ENCODE measurements around the gene SLC38A6. TPM values are rescaled to one million over a fixed set of nuclear protein-coding genes. Genes with fewer than 3 reads are reported as not detected.

SLC38A6 gene
- total and polyA plus RNA-seq, 9 of the 15 experiments (the other 6 are each of a cell fraction or from before 2014, with no cell fraction given), result 9.8 to 40.3 (median 17.6) TPM

DNA sequence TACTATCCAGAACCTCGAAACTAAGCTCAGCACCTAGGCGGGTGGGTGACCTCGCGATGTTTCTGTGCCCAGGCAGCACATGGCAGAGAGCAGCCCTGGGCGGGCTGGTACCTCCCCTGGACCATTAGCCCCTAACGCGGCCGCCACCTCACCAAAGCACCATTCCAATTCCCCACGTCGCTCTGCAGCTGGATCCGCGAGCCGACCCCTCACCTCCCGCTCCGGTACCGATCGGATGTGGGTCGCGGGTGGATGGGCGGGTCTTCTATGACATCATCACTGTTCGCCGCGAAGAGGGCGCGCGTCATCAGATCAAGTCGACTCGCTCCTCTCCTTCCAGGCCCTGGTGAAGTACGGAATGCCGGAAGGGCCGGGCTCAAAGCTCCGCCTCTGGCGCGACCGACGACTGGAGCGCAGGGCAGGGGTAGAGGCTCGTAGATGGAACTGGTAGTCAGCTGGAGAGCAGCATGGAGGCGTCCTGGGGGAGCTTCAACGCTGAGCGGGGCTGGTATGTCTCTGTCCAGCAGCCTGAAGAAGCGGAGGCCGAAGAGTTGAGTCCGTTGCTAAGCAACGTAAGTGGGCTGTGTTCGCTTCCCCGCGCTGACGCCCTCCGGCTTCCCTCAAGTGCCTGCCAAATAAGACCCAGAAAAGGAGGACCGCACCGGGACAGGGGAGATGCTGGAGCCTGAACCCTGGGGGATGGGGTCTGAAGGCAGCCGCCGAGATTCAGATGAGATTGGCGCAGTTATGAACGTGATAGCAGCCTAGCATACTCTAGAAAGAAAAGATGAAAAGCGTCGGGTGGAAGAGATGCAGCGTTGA lies at the start of gene SLC38A6, which contains the start of gene TRMT5 (continued):
- TF ChIP-seq, protein P1, sequence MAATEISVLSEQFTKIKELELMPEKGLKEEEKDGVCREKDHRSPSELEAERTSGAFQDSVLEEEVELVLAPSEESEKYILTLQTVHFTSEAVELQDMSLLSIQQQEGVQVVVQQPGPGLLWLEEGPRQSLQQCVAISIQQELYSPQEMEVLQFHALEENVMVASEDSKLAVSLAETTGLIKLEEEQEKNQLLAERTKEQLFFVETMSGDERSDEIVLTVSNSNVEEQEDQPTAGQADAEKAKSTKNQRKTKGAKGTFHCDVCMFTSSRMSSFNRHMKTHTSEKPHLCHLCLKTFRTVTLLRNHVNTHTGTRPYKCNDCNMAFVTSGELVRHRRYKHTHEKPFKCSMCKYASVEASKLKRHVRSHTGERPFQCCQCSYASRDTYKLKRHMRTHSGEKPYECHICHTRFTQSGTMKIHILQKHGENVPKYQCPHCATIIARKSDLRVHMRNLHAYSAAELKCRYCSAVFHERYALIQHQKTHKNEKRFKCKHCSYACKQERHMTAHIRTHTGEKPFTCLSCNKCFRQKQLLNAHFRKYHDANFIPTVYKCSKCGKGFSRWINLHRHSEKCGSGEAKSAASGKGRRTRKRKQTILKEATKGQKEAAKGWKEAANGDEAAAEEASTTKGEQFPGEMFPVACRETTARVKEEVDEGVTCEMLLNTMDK (IDR thresholded peaks at IDR 0.05; ENCODE audit: borderline replicate concordance, insufficient read depth, low read depth, low read length, poor library complexity, severe bottlenecking), result no peak
- TF ChIP-seq SUPT5H (IDR thresholded peaks at IDR 0.05) (peak; percentile 81), TCF3 (CRISPR knock-in tag; IDR thresholded peaks at IDR 0.05) (peak; percentile 15; the same call in 1 of the 2 replicates), CHD2 (IDR thresholded peaks at IDR 0.05; ENCODE audit: low read depth, low read length) (peak; percentile 64), TEAD1 (CRISPR knock-in tag; IDR thresholded peaks at IDR 0.05) (peak in 1 of 2 experiments; percentile 85; a peak in 2 of 4 replicates), FOSL1 (tag; conservative IDR thresholded peaks at IDR 0.05) (no peak; the same call in 1 of the 2 replicates), PTBP1 (IDR thresholded peaks at IDR 0.05; ENCODE audit: low read depth, low read length) (no peak), TAF7 (tag; IDR thresholded peaks at IDR 0.05) (peak; percentile 54; the same call in 1 of the 2 replicates), FOXK2 (conservative IDR thresholded peaks at IDR 0.05 in 1 of 2, IDR thresholded peaks at IDR 0.05 in 1 of 2; ENCODE audit: low read depth in 2 of 2) (peak in 1 of 2 experiments; percentile 68; a peak in 2 of 4 replicates), FOXJ2 (tag; IDR thresholded peaks at IDR 0.05) (no peak), KDM5B (IDR thresholded peaks at IDR 0.05; ENCODE audit: insufficient replicate concordance, low read depth, low read length) (peak; percentile 29), SOX6 (IDR thresholded peaks at IDR 0.05) (0 out of 2 replicates have a peak, but pooled peaks have one; percentile 35), CREB1 (IDR thresholded peaks at IDR 0.05) (peak; percentile 99), CREB1 (CRISPR knock-in tag; IDR thresholded peaks at IDR 0.05) (peak; percentile 99)
- TF ChIP-seq, protein P2, sequence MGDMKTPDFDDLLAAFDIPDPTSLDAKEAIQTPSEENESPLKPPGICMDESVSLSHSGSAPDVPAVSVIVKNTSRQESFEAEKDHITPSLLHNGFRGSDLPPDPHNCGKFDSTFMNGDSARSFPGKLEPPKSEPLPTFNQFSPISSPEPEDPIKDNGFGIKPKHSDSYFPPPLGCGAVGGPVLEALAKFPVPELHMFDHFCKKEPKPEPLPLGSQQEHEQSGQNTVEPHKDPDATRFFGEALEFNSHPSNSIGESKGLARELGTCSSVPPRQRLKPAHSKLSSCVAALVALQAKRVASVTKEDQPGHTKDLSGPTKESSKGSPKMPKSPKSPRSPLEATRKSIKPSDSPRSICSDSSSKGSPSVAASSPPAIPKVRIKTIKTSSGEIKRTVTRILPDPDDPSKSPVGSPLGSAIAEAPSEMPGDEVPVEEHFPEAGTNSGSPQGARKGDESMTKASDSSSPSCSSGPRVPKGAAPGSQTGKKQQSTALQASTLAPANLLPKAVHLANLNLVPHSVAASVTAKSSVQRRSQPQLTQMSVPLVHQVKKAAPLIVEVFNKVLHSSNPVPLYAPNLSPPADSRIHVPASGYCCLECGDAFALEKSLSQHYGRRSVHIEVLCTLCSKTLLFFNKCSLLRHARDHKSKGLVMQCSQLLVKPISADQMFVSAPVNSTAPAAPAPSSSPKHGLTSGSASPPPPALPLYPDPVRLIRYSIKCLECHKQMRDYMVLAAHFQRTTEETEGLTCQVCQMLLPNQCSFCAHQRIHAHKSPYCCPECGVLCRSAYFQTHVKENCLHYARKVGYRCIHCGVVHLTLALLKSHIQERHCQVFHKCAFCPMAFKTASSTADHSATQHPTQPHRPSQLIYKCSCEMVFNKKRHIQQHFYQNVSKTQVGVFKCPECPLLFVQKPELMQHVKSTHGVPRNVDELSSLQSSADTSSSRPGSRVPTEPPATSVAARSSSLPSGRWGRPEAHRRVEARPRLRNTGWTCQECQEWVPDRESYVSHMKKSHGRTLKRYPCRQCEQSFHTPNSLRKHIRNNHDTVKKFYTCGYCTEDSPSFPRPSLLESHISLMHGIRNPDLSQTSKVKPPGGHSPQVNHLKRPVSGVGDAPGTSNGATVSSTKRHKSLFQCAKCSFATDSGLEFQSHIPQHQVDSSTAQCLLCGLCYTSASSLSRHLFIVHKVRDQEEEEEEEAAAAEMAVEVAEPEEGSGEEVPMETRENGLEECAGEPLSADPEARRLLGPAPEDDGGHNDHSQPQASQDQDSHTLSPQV (IDR thresholded peaks at IDR 0.05), result 0 out of 2 replicates have a peak, but pooled peaks have one; percentile 4
- TF ChIP-seq, protein P3, sequence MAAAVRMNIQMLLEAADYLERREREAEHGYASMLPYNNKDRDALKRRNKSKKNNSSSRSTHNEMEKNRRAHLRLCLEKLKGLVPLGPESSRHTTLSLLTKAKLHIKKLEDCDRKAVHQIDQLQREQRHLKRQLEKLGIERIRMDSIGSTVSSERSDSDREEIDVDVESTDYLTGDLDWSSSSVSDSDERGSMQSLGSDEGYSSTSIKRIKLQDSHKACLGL (CRISPR knock-in tag; IDR thresholded peaks at IDR 0.05; ENCODE audit: borderline replicate concordance, poor library complexity, severe bottlenecking), result no peak

Measured in K562 (cell line).